Stomach smooth muscle (tissue), 2 donors: Measurements from ENCODE around the gene BOD1L1.

Experiments used
- H3K27ac ChIP-seq: one replicate; pipeline ENCODE4 v1.7.0; 2013; ENCODE audit warnings: mild to moderate bottlenecking, low read length, inconsistent platforms
- H3K27me3 ChIP-seq, 2 donors: one replicate each; pipeline ENCODE4 v1.7.0; 2013; ENCODE audit warnings: low read length in 2 of 2; ENCODE audit not compliant: insufficient read depth in 2 of 2, control insufficient read depth in 1 of 2
- H3K36me3 ChIP-seq, 2 donors: one replicate each; pipeline ENCODE4 v1.7.0; 2013; ENCODE audit warnings: low read length in 2 of 2; ENCODE audit not compliant: control insufficient read depth in 2 of 2, insufficient read depth in 2 of 2
- H3K4me1 ChIP-seq: one replicate; pipeline ENCODE4 v1.7.0; 2013; ENCODE audit warnings: low read length; ENCODE audit not compliant: control insufficient read depth, insufficient read depth
- H3K4me3 ChIP-seq, 2 donors: one replicate each; pipeline ENCODE4 v1.7.0; 2013; ENCODE audit warnings: low read length in 2 of 2
- H3K9ac ChIP-seq, 2 donors: one replicate each; pipeline ENCODE4 v1.7.0; 2013; ENCODE audit warnings: low read length in 2 of 2, mild to moderate bottlenecking in 1 of 2
- H3K9me3 ChIP-seq, 2 donors: one replicate each; pipeline ENCODE4 v1.7.0; 2013; ENCODE audit warnings: low read length in 2 of 2; ENCODE audit not compliant: control insufficient read depth in 2 of 2
- donor health status: healthy.
- donor health status: Pancreatic carcinoma.

Gene BOD1L1

GRCh38 chr4:13647031-13647430, 19.5 kb upstream of the BOD1L1 start:
- Histone ChIP-seq H3K9ac (no peak overlapping the region), H3K4me3 (no peak overlapping the region)

DNA sequence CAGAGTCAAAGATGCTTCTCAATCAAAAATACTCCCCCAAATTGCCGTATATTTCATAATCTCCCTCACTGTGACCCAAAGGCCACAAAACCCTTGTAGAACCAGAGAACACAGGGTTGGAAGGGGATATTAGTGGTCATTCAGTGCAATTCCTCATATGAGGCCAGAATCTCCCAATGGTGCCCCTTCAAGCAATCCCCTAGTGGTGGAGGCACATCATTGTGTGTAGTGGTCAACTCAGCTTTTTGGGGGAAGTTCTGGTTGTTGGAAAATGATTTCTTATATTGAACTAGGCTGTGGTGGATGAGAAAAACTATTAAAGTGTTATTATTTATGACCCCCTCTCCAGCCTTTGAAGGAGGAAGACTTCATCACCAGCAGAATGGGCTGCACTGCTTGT, 17.6 kb upstream of the BOD1L1 start:
- Histone ChIP-seq H3K4me3 (no peak overlapping the region), H3K9ac (no peak overlapping the region), H3K27me3 (no peaks in the 10 kb centered on the region), H3K27ac (no peak overlapping the region), H3K36me3 (no peaks in the 10 kb centered on the region), H3K4me1 (peaks cover 9% of the 10 kb centered on the region), H3K9me3 (no peaks in the 10 kb centered on the region)

More at GRCh38 chr4:13647031-13647430, 19.5 kb upstream of the BOD1L1 start:
- no peaks in the 10 kb centered on the region for H3K9me3 ChIP-seq
- H3K36me3 ChIP-seq = no peaks in the 10 kb centered on the region
- no peaks in the 10 kb centered on the region for H3K27me3 ChIP-seq
- H3K4me1 ChIP-seq = peaks cover 9% of the 10 kb centered on the region
- H3K27ac ChIP-seq = no peak overlapping the region

DNA sequence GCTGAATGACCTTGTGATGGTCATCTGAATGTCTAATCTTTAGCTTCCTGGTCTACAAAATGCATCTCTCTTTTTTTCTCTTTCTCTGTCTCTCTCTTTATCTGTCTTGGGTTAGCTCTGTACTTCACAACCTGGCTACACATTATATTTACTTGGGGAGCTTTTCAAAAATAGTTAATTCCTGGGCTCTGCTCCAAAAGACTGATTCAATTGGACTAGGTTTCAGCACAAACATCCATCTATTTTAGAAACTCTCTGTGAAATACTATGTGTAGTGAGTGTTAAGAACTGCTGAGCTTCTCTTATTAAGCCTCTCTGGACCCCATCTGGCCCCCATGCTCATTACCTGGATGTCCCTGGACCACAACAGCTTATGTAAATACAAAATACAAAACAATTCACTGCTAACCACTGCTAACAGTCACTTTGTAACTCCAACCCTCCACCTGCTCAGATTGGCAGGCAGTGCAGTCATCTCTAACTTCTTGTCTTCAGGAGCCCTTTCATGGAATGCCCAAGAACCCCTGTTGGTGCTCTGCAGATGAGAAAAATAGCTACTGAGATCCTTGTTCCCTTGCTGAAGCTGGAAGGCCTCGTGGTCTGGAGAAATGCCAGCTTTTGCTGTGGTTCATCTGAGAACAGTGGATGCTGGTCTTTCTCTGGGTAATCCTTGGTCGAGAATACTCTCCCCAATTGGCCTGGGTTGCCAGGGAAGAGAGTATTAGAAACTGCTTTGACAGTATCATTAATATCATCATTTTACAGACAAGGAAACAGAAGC, 14.8 kb upstream of the BOD1L1 start:
- Histone ChIP-seq H3K36me3 (no peaks in the 10 kb centered on the region), H3K27me3 (no peaks in the 10 kb centered on the region), H3K4me3 (no peak overlapping the region), H3K9ac (no peak overlapping the region), H3K27ac (no peak overlapping the region), H3K9me3 (no peaks in the 10 kb centered on the region), H3K4me1 (peaks cover 9% of the 10 kb centered on the region)

GRCh38 chr4:13641084-13641483, 13.6 kb upstream of the BOD1L1 start:
- no peak overlapping the region for H3K9ac ChIP-seq
- no peak overlapping the region for H3K4me3 ChIP-seq
- peaks cover 9% of the 10 kb centered on the region for H3K4me1 ChIP-seq
- no peaks in the 10 kb centered on the region for H3K9me3 ChIP-seq
- H3K36me3 ChIP-seq = no peaks in the 10 kb centered on the region
- no peak overlapping the region for H3K27ac ChIP-seq
- H3K27me3 ChIP-seq = no peaks in the 10 kb centered on the region

DNA sequence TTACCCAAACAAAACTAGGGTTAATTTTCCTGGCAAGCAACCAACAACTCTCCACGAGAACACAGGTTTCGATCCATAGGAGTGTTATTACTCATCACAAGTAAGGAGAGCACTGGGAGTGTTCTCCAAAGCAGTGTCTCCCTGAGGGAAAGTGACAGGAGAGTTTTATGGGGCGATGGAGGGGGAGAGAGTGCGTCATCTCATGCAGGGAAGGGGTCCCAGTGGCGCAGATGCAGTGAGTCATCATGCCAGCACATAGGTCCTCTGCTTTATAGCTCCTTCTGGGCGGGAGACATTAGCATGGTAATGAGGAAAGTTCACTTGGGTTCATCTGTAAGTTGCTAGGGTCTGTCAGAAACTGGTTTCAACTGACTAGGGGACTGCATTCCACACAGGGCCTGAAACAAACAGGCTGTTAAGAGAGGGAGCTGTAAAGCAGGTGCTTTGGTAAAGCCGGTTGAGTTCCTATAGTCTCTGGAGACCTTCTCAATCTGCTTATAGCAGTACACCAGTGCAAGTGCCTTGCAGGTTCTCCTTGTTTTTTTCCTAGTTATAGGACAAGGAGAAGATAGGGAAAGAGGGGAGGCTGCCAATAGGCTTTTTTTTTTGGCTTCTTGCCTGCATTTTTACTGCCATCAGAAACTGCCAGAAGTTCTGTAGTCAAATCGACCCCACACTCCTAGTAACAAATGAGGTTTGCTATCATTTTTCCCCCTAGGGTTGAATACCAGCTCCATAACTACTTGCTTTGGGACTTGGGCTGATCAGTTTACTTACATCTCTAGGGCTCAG, 12.8 kb upstream of the BOD1L1 start:
- no peaks in the 10 kb centered on the region for H3K27me3 ChIP-seq
- peaks cover 9% of the 10 kb centered on the region for H3K4me1 ChIP-seq
- H3K36me3 ChIP-seq = no peaks in the 10 kb centered on the region
- no peaks in the 10 kb centered on the region for H3K9me3 ChIP-seq
- H3K4me3 ChIP-seq = no peak overlapping the region
- no peak overlapping the region for H3K27ac ChIP-seq
- no peak overlapping the region for H3K9ac ChIP-seq

DNA sequence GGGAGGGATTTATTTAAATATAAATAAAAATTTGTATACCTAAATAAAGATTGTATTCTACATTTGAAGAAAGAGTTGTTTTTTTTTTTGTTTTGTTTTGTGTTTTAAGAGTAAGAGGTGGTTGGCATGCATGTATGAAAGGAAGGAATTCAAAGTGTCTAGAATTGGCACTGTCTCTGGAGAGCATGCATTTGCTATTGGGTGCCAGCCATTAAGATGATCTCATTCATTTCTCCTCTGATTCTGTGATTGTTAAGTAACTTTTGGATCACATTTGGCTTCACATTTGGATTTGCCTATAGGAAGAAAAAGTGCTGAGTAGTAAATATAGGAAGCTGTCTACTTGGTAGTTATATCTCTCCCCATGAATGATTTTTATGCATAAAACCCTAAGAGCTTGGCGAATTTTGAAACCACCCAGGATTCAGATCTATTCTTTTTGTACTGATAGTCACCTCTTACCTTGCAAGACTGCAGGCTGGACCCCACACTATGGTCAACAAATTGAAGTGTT, 7.8 kb upstream of the BOD1L1 start:
- Histone ChIP-seq H3K27me3 (no peaks in the 10 kb centered on the region), H3K36me3 (no peaks in the 10 kb centered on the region), H3K4me3 (no peak overlapping the region), H3K4me1 (no peaks in the 10 kb centered on the region), H3K9me3 (no peaks in the 10 kb centered on the region), H3K27ac (no peak overlapping the region), H3K9ac (no peak overlapping the region)

GRCh38 chr4:13633671-13634070, 6.1 kb upstream of the BOD1L1 start:
- Histone ChIP-seq H3K4me3 (no peak overlapping the region), H3K9me3 (no peaks in the 10 kb centered on the region), H3K36me3 (no peaks in the 10 kb centered on the region), H3K27me3 (no peaks in the 10 kb centered on the region), H3K9ac (no peak overlapping the region), H3K4me1 (no peaks in the 10 kb centered on the region), H3K27ac (no peak overlapping the region)

GRCh38 chr4:13627178-13627605, 333 bp downstream of the BOD1L1 start:
- no peaks in the 10 kb centered on the region for H3K36me3 ChIP-seq

GRCh38 chr4:13626492-13627177, 890 bp downstream of the BOD1L1 start:
- H3K27ac ChIP-seq = no peak overlapping the region
- H3K4me1 ChIP-seq = peaks cover 12% of the 10 kb centered on the region
- H3K9me3 ChIP-seq = no peaks in the 10 kb centered on the region
- no peaks in the 10 kb centered on the region for H3K27me3 ChIP-seq
- H3K36me3 ChIP-seq = no peaks in the 10 kb centered on the region
- peak overlapping the region; percentile 86 to 94 for H3K9ac ChIP-seq
- peak overlapping the region; percentile 98 to 99 for H3K4me3 ChIP-seq

More at GRCh38 chr4:13627178-13627605, 333 bp downstream of the BOD1L1 start:
- Histone ChIP-seq H3K4me3 (peak overlapping the region; percentile 98 to 99), H3K9me3 (no peaks in the 10 kb centered on the region), H3K27ac (peak overlapping the region; percentile 94), H3K9ac (peak overlapping the region; percentile 97 to 99), H3K27me3 (no peaks in the 10 kb centered on the region), H3K4me1 (peaks cover 12% of the 10 kb centered on the region)

DNA sequence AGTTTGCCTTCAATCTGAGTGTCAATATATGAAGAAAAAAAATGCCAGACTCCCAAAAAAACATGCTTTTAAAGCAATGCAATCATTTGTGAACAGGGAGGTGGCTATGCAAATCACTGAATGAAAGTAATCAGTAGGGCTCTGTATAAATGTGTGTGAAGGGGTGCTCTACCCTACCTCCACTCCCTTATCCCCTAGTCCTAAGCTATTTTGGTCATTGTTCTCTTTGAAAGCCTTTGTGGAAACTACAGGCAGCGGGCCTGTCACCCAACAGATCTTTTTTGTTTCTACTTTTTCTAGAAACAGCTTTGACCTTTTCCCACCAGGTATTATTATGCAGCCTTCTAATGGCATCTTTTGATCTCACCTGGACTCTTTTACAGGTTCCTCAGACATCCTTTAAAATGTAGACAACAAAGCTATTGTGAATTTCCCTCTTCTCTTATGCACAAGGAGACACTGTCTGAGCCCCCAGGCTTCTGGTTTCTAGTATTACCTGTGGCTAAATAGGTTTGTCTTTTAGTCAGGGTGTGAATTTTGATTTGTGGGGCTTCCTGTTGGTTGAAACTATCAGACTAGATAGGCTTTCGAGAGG, 9.2 kb downstream of the BOD1L1 start:
- Histone ChIP-seq H3K4me1 (no peaks in the 10 kb centered on the region), H3K27ac (no peak overlapping the region), H3K36me3 (peaks cover 16% of the 10 kb centered on the region in 2 donors), H3K27me3 (no peaks in the 10 kb centered on the region), H3K9ac (no peak overlapping the region), H3K4me3 (no peak overlapping the region), H3K9me3 (no peaks in the 10 kb centered on the region)
